ENCODE results near the gene CC2D2A.

GRCh38 chr4:15470128-15470475 lies 420 bp downstream of the CC2D2A start:
- TF ChIP-seq, protein P1, sequence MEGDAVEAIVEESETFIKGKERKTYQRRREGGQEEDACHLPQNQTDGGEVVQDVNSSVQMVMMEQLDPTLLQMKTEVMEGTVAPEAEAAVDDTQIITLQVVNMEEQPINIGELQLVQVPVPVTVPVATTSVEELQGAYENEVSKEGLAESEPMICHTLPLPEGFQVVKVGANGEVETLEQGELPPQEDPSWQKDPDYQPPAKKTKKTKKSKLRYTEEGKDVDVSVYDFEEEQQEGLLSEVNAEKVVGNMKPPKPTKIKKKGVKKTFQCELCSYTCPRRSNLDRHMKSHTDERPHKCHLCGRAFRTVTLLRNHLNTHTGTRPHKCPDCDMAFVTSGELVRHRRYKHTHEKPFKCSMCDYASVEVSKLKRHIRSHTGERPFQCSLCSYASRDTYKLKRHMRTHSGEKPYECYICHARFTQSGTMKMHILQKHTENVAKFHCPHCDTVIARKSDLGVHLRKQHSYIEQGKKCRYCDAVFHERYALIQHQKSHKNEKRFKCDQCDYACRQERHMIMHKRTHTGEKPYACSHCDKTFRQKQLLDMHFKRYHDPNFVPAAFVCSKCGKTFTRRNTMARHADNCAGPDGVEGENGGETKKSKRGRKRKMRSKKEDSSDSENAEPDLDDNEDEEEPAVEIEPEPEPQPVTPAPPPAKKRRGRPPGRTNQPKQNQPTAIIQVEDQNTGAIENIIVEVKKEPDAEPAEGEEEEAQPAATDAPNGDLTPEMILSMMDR (conservative IDR thresholded peaks at IDR 0.05; ENCODE audit: low read depth in 2 of 2): no peak
- TF ChIP-seq POLR2AphosphoS5 (IDR thresholded peaks at IDR 0.05; ENCODE audit: low read depth) (no peak), ZNF331 (CRISPR knock-in tag; IDR thresholded peaks at IDR 0.05; ENCODE audit: low read depth) (no peak), EZH2phosphoT487 (IDR thresholded peaks at IDR 0.05; ENCODE audit: unreplicated experiment) (no peak), EZH2 (IDR thresholded peaks at IDR 0.05; ENCODE audit: low read depth, unreplicated experiment) (no peak), JUNB (IDR thresholded peaks at IDR 0.05; ENCODE audit: unreplicated experiment) (no peak), CREB1 (CRISPR knock-in tag; IDR thresholded peaks at IDR 0.05; ENCODE audit: low read depth) (no peak), ETS1 (IDR thresholded peaks at IDR 0.05) (no peak), STAT1 (IDR thresholded peaks at IDR 0.05; ENCODE audit: unreplicated experiment) (no peak), ZNF114 (CRISPR knock-in tag; IDR thresholded peaks at IDR 0.05) (no peak), NANOG (IDR thresholded peaks at IDR 0.05; ENCODE audit: borderline replicate concordance) (no peak)
- TF ChIP-seq, protein P2, sequence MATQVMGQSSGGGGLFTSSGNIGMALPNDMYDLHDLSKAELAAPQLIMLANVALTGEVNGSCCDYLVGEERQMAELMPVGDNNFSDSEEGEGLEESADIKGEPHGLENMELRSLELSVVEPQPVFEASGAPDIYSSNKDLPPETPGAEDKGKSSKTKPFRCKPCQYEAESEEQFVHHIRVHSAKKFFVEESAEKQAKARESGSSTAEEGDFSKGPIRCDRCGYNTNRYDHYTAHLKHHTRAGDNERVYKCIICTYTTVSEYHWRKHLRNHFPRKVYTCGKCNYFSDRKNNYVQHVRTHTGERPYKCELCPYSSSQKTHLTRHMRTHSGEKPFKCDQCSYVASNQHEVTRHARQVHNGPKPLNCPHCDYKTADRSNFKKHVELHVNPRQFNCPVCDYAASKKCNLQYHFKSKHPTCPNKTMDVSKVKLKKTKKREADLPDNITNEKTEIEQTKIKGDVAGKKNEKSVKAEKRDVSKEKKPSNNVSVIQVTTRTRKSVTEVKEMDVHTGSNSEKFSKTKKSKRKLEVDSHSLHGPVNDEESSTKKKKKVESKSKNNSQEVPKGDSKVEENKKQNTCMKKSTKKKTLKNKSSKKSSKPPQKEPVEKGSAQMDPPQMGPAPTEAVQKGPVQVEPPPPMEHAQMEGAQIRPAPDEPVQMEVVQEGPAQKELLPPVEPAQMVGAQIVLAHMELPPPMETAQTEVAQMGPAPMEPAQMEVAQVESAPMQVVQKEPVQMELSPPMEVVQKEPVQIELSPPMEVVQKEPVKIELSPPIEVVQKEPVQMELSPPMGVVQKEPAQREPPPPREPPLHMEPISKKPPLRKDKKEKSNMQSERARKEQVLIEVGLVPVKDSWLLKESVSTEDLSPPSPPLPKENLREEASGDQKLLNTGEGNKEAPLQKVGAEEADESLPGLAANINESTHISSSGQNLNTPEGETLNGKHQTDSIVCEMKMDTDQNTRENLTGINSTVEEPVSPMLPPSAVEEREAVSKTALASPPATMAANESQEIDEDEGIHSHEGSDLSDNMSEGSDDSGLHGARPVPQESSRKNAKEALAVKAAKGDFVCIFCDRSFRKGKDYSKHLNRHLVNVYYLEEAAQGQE (IDR thresholded peaks at IDR 0.05; ENCODE audit: unreplicated experiment): no peak
- TF ChIP-seq, protein P3, sequence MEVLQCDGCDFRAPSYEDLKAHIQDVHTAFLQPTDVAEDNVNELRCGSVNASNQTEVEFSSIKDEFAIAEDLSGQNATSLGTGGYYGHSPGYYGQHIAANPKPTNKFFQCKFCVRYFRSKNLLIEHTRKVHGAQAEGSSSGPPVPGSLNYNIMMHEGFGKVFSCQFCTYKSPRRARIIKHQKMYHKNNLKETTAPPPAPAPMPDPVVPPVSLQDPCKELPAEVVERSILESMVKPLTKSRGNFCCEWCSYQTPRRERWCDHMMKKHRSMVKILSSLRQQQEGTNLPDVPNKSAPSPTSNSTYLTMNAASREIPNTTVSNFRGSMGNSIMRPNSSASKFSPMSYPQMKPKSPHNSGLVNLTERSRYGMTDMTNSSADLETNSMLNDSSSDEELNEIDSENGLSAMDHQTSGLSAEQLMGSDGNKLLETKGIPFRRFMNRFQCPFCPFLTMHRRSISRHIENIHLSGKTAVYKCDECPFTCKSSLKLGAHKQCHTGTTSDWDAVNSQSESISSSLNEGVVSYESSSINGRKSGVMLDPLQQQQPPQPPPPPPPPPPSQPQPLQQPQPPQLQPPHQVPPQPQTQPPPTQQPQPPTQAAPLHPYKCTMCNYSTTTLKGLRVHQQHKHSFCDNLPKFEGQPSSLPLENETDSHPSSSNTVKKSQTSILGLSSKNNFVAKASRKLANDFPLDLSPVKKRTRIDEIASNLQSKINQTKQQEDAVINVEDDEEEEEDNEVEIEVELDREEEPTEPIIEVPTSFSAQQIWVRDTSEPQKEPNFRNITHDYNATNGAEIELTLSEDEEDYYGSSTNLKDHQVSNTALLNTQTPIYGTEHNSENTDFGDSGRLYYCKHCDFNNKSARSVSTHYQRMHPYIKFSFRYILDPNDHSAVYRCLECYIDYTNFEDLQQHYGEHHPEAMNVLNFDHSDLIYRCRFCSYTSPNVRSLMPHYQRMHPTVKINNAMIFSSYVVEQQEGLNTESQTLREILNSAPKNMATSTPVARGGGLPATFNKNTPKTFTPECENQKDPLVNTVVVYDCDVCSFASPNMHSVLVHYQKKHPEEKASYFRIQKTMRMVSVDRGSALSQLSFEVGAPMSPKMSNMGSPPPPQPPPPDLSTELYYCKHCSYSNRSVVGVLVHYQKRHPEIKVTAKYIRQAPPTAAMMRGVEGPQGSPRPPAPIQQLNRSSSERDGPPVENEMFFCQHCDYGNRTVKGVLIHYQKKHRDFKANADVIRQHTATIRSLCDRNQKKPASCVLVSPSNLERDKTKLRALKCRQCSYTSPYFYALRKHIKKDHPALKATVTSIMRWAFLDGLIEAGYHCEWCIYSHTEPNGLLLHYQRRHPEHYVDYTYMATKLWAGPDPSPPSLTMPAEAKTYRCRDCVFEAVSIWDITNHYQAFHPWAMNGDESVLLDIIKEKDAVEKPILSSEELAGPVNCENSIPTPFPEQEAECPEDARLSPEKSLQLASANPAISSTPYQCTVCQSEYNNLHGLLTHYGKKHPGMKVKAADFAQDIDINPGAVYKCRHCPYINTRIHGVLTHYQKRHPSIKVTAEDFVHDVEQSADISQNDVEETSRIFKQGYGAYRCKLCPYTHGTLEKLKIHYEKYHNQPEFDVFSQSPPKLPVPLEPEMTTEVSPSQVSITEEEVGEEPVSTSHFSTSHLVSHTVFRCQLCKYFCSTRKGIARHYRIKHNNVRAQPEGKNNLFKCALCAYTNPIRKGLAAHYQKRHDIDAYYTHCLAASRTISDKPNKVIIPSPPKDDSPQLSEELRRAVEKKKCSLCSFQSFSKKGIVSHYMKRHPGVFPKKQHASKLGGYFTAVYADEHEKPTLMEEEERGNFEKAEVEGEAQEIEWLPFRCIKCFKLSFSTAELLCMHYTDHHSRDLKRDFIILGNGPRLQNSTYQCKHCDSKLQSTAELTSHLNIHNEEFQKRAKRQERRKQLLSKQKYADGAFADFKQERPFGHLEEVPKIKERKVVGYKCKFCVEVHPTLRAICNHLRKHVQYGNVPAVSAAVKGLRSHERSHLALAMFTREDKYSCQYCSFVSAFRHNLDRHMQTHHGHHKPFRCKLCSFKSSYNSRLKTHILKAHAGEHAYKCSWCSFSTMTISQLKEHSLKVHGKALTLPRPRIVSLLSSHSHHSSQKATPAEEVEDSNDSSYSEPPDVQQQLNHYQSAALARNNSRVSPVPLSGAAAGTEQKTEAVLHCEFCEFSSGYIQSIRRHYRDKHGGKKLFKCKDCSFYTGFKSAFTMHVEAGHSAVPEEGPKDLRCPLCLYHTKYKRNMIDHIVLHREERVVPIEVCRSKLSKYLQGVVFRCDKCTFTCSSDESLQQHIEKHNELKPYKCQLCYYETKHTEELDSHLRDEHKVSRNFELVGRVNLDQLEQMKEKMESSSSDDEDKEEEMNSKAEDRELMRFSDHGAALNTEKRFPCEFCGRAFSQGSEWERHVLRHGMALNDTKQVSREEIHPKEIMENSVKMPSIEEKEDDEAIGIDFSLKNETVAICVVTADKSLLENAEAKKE (CRISPR knock-in tag; IDR thresholded peaks at IDR 0.05): no peak
